T1000 (cell line): ENCODE results near the gene THSD4.

ENCODE experiments used
- DNase-seq: peaks from one replicate; lab custom pipeline; 2025; ENCODE audit warnings: mixed read lengths; lab: John Stamatoyannopoulos, UW

Gene THSD4

DNA sequence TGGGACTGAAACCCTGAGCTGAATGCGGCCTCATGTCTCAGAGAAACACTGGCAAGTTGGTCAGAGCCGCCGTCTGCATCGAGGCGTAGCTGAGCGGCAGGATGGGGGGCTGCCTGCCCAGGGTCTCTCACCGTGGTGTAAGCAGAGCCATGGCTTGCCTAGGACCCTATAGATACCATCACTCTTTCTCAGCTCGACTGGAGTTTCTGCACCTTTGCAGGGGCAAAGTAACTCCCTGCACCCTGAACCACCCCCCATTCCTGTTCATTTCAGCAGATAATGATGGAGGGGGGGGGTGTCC lies 666.6 kb downstream of the THSD4 start:
- no peak for DNase-seq

DNA sequence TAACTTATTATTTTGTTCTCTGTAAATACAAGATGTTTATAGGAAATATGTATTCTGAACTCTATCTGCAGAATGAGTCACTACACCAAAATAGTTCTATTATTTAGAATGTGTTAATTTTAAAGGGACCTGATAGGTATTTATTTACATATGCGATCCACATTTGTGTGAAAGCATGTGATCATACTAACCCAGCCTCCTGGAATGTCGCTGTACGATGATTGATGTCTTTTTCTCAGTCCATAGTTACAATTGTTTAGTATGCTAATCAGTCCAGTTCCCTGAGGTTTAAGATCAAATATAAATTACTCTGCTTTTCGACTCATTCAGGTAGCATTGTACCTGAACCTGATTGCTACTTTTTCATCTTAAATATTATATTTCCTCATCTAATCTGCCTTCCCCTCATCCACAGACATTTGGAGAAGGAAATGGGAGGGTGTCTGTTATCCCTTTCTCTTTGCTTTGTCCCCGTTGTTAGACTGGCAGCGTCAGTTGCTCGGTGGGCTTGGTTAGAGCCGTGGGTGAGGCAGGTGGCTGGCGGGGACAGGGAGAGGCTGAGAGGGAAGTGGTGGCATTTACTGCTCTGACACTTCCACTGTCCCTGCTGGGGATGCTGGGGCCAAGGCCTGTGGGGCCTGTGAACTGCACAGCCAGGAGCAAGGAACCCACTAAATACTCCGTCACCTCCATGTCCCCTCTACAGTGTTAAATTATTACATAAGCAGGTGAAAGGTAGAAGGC lies 667.3 kb downstream of the THSD4 start:
- DNase-seq, result no peak

DNA sequence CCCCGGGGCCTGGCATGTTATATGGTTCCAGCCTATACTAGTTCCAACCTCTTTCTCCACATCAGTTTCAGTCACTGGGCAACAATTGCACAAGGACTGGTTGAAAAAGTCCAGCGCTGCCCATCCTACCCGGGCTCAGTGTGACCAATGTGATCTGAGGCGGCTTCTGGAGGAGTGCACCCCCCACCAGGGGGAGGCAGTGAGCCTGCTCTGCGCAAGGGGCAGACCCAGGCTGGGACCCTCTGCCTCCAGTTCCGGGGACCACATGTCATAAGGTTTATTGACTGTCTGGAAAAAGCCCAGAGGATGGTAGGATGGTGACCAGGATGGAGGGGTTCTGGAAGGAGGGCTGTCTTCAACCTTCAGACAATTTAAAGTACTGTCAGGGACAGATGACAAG lies 669.4 kb downstream of the THSD4 start:
- DNase-seq, result no peak

DNA sequence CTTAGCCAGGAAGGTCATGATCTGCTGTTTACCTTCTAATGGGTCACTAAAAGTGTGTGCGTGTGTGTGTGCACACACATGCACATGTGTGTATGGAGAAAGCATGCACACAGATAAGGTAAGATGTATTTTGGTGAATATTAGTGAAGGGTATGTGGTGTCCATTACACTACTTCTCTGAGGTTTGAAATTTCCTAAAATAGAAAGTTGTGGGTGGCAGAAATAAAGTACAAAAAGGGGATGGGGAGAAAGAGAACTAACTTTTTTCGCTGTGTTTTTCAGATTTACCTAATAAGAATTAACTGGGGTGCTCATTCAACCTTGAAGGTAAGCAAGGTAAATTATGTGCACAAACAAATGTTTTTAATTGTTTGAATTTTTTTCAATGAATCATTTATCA lies 670.7 kb downstream of the THSD4 start:
- DNase-seq, result no peak

DNA sequence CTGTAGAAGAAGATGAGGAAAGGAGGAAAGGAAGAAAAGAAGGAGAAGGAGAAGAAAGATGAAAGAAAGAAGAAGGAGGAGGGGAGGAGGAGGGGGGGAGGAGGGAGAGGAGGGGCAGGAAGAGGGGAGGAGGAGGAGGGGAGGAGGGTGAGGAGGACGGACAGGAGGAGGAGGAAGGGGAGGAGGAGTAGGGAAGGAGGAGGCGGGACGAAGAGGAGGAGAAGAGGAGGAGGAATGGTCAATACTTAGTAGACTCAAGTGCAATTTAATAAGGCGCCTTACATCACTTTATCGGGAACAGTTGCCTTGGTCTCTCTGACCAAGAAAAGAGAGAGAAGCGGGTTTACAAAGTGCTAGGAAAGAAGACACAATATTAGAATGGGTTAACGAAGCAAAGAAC lies 671.4 kb downstream of the THSD4 start:
- no peak for DNase-seq

DNA sequence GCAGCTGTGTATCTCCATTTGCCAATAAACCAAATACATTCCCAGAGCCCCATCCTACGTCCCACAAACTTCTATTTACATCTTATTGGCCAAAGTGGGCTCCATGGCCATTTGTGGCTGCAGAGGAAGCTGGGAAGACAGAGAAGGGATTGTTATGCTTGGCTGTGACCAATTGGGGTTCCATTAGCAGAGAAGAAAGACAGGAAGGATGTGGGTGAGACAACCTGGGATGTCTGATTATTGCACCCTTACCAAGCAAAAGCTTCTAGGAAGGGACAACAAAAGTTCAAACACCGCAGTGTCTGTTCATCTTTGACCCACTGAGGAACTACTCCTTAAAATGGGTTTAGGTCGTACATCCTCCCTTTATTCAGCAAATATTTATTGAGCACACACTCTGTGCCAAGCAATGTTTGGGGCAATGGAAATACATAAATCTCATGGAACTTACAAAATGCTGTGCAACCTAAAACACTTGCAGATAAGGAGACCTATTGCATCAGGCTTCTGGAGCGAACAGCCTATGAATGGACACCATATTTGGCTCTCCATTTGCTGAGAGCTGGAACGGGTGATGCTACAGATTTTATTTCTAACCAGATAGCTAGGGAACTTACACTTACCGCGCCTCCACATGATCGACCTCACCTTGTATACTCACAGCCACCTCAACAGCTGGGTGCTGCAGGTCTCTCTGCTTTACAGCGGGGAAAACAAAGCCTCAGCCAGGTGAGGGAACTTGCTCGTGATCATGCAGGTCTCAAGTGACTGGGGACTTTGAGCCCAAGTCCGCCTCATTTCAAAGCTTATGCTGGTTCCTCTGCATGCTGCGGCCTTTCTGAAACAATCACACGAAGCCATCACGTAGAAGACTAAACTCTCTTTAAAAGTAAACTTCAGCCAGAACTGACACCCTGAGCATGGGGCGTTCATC lies 673.6 kb downstream of the THSD4 start:
- DNase-seq, result no peak

DNA sequence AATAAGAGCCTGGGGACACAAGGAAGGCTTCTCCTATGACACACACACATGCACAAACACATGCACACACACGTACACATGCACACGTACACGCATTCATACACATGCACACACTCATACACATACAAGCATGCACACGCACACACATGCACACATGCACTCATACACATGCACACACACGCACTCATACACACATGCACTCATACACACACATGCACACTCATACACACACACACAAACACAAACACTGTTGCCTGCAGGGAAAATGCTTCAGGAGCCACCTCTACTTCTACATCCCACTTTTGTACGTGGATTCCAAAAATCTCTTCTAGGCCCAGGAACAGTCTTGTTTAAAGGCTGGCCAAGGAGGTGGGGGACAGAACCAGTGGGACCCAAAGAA lies 674.3 kb downstream of the THSD4 start:
- no peak for DNase-seq

DNA sequence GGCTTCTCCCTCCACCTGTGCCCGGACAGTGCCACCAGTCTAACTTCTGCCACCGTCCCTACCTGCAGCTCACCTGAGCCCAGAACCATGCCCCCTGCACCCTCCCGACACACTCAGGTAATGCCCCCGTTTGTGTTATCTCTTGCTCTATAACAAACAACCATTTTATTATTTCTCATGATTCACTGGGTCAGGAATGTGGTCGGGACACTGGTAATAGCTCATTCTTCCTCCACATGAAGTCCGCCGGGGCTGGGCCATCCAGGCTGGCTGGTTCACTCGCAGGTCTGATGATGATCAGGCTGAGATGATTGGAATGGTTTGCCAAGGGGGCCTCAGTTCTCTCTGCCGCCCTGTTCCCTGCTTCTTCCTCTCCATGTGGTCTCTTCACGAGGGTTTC lies 674.8 kb downstream of the THSD4 start:
- DNase-seq, result peak; percentile 24

DNA sequence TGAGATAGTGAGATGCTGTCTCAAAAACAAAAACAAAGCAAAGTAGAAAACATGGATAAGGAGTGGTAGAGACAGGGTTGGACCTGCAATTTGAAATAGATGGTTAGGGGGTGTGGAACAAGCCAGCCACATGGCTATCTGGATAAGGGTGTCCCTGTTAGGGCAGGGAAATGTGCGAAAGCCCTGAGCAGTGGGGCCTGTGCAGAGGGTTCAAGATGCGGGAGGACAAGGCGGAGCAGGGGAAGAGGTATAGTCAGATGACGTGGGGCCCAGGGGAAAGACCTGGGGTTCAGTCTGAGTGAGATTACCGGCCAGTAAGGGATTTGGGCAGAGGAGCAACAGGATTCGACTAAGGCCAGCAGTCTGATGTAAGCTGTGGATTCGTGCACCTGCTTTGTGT lies 676.7 kb downstream of the THSD4 start:
- no peak for DNase-seq

DNA sequence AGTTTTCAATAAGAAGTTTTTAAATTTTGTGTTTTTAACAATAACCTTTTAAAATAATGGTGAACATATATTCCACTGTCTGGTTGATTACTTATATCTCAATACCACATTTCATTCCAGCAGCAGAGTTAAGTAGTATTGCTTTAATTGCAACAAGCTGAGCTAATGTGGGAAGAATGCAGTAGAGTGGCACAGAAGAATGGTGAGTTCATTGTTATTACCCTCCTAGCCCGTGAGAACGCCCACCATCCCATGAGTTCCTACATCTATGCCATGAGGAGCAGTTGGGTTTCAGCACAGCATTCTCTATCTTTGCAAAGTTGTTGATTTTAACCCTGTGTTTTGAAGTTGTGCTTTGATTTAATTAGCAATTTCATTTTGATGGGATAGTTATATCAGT lies 677.2 kb downstream of the THSD4 start:
- DNase-seq, result peak; percentile 16

DNA sequence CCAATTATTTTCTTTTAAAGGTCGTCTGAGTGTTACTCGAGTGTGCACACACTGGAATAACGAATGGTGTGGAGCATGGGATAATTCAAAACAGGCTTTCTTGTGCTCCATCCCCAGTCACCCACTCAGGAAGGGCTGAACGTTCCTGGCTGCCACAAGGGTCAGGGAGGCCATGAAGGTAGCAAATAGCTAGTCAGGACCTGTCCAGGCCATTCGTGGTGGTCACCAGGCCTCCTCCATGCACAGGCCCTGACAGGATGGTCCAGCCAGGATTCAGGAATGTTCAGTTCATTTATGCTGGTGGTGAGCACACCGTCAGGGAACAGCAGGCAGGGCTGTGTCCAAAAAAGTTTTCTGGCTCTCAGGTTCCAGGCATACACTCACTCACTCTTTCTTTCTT lies 683.4 kb downstream of the THSD4 start:
- DNase-seq, result no peak

DNA sequence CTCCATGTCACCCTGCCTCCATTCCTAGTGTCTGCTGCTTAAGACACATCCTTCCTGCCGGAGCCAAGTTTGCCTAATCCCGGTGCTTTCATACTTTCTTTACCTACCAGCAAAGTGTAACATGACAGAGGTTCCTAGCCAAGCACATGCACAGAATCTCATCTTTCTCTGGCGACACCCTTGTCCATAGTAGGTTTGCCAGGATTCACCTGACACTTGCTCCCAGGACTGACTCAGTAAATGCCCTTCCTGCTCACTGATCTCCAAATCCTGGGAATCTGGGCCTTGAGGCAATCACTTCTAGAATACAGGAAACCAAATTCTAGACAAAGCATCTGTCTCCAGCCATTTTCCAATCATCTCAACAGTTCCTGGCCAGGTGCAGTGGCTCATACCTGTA lies 684.9 kb downstream of the THSD4 start:
- DNase-seq, result no peak

DNA sequence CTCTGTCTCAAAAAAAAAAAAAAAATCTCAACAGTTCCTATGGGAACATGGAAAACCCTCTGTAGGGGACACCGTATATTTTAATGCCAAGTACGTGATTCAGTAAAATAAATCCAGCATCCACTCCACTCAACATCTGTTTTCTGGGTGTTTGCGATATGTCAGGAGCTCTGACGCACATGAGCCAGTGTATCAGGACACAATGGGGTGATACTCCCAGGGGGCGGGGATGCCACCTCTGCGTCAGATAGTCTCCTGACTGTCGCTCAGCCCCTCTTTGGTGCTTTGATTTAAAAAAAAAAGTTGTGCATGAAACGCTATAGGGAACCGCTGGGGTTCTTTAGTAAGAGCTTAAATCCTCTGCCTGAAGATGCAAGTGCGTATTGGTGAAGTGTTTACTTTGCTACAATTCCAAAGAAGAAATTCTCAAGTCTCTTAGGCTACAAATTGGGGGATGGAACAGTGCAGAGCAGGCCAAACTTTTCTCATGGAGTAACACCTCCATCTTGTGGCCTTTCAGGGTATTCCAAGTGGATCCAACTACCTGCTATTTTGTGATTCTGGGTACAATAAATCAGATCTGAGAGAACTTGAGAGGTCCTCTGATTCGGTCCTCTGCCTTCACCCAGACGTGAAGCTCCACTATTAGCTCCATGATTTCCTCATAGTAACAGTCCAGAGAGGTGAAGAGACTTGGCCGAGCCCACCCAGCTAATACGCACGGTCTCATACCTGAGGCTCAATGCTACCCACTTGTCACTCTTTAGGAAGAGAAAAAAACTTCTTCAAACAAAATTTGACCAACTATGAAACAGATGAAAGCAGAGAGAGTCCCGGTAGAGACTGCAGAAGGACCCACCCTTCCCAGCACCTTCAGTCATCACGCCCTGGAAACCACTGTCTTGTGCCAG lies 685.8 kb downstream of the THSD4 start:
- DNase-seq, result peak; percentile 51

DNA sequence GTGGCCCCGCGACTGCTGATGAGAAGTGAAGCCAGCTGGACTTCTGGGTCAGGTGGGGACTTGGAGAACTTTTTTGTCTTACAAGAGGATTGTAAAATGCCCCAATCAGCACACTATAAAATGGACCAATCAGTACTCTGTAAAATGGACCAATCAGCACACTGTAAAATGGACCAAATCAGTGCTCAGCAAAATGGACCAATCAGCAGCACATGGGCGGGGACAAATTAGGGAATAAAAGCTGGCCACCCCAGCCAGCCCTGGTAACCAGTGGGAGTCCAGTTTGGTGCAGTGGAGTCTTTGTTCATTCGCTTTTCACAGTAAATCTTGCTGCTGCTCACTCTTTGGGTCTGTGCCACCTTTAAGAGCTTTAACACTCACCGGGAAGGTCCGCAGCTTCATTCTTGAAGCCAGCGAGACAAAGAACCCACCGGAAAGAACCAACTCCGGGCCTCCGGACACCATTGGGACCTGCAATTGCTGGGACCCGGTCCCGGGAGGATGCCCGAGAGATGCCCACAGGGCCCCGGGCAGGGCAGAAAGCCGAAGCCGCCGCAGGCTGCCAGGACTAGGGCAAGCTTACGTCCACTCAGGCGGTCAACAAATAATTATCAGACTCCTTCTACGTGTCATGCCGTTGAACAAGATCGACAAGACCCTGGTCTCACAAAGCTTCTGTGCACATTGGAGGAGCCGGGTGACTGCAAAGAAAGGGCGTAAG lies 686.8 kb downstream of the THSD4 start:
- no peak for DNase-seq

DNA sequence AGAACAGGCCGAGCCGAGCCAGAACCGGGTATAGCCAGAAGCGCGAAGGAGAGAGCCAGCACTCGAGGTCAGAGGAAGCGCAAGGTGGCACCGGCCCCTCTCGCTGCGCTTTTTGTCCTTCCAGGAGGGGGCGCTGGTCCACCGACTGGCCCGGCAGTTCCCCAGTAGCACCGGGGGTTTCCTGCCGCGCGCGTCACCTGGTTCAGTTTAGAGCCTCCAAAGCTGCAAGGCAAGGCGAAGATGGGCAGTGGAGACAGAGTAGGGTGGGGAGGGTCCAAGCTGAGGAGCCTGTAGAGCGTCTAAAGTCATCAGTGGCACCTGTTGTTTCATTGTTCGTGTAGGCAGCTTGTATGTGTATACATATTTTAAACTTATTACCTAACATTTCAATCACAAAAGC lies 687.5 kb downstream of the THSD4 start:
- DNase-seq, result no peak

DNA sequence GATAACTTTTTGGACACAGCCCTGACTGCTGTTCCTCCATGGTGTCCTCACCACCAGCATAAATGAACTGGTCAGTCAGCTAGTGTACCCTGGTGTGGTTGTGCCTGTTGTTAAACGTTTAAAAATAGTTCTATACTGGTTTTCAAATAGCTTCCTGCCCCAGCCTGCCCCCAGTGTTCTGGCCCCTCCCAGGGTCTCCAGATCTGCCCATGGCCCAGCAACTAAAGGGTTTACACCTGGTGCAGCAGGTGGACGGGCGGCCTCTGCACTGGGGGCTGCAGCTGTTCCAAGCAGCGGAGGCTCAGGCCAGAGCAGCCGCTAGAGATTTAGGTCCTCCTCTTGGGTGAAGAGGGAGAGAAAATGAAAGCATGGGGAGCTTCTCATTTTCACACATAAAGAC lies 689.0 kb downstream of the THSD4 start:
- DNase-seq, result no peak

DNA sequence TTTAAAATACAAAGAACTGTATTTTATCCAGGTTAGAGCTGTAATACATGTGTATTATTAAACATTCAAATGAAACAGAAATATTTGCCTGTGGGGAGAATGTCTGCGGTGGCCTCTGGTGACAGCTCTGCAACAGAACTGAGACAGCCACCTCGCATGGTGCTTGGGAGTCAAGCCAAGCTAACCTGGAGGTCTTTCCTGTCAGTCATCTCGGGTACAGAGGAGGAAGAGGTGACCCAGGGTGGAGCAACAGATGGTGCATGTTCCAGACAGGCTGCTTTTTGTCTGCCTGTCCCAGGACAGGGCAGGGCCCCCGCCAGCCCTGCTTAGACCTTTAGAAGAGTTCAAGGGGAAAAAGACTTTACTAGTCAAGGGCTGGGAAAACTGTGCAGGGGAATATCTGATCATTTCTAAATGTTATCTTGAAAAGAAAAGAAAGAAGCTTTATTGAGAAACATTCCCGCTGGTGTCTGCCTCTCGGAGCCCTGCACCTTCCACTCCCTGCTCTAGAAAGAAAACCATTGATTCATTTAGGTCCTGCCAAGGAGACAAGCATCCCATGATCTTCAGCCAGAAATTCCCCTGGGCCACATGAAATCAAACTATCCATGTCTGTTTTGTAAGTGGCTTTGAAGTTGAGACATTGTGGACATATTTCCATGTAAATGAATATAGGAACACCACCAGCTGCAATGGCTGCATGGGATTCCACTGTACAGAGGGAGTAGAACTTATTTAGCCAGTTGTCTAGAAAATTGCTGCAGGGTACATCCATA lies 689.6 kb downstream of the THSD4 start:
- DNase-seq, result no peak

DNA sequence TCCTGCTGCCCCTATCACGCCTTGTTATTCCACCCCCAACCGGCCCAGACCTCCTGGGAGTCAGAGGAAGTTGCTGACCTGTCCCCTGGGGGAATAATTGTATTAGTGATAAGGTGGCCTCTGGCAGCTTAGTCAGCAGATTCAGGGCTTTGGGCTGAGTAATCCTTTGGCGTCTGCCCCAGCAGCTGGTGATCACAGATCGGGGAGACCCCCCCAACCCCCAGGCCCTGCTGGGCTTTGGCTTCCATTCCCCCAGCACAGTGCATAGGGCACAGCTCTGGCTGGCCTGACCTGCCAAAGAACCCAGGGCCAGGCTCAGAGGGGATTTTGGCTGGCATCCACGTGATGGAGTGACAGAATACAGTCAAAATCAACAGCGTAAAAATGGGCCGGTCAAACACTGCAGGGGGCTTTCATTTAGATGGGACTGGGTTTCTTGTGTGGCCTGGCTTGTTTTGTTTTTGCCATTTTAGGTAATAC lies 691.2 kb downstream of the THSD4 start:
- peak; percentile 71 for DNase-seq

DNA sequence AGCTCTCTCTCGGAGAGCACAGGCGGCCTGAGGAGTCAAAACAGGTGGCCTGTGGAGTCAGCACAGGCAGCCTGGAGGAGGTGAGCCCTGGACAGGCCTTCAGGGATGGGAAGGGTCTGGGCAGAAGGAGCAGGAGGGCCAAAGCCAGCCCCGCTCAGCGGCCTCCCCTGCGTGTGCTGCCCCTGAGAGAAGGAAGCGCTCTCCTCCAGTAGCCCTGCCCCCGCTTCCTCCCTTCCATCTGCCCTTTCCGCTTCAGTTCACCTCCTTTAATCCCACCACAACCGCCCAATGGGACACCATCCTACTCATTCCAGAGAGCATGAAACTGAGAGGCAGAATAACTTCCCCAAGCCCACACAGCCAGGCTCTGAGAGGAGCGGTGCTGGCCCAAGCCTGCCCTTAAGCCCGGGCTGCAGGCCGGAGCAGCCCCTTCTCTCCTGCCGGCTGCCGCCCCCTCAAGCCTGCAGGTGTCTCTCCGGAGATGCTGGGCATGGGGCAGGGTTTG lies 691.9 kb downstream of the THSD4 start:
- DNase-seq, result no peak

DNA sequence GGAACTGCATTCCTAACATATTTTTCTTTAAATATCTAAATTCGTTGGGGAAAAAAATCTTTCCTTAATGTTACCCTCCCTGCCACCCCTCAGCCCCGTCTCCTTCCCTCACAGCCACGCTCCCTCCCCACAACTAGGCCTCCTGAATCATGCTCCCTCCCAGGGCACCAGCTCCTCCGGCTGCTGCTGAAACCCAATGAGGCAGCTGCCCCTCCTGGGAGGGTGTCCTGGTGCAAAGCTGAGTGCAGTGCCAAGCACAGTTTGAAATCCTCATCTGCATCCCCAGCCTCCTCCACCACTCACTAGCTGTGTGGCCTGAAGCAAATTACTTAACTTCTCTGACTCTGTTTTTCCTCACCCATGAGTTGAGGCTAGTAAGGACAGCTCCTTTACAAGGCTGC lies 692.4 kb downstream of the THSD4 start:
- DNase-seq, result no peak
